Neural progenitor cell (in vitro differentiated cells): ENCODE data around the gene HAAO. TPM values are rescaled to one million over a fixed set of nuclear protein-coding genes. Genes with fewer than 3 reads are reported as not detected.
A peak's percentile ranks its signal among the peaks of the same experiment; 100 is the strongest.

ENCODE experiments used
- DNase-seq: peaks from one replicate; pipeline ENCODE4 v3.0.0-alpha.2; 2016; ENCODE audit warnings: low spot score
- H2AFZ ChIP-seq: fragments of 200-600 bp; sonication (generic); replicated peaks from 2 replicates; pipeline ENCODE4 v1.6.1; 2016; ENCODE audit warnings: antibody characterized with exemption
- H3F3A ChIP-seq: fragments of 200-600 bp; sonication (generic); 2 replicates; pipeline ENCODE4 v1.6.1; 2016; ENCODE audit warnings: antibody characterized with exemption, low read depth
- H3K27ac ChIP-seq: fragments of 200-600 bp; sonication (generic); 2 replicates; pipeline ENCODE4 v1.5.1; 2016; ENCODE audit warnings: mild to moderate bottlenecking
- H3K27me3 ChIP-seq: fragments of 200-600 bp; sonication (generic); 2 replicates; pipeline ENCODE4 v1.6.1; 2016; ENCODE audit warnings: mild to moderate bottlenecking, moderate library complexity
- H3K36me3 ChIP-seq: fragments of 200-600 bp; sonication (generic); 2 replicates; pipeline ENCODE4 v1.5.1; 2016
- H3K4me1 ChIP-seq: fragments of 200-600 bp; sonication (generic); 2 replicates; pipeline ENCODE4 v1.6.1; 2016; ENCODE audit warnings: mixed run types
- H3K4me2 ChIP-seq: fragments of 200-600 bp; sonication (generic); 2 replicates; pipeline ENCODE4 v1.6.1; 2016
- H3K4me3 ChIP-seq: fragments of 200-600 bp; sonication (generic); 2 replicates; pipeline ENCODE4 v1.5.1; 2016
- H3K79me2 ChIP-seq: fragments of 200-600 bp; sonication (generic); 2 replicates; pipeline ENCODE4 v1.6.1; 2016; ENCODE audit warnings: low read depth
- H3K9ac ChIP-seq: fragments of 200-600 bp; sonication (generic); 2 replicates; pipeline ENCODE4 v1.6.1; 2016
- H3K9me3 ChIP-seq: fragments of 200-600 bp; sonication (generic); 2 replicates; pipeline ENCODE4 v1.5.1; 2016; ENCODE audit warnings: low read depth
- H4K20me1 ChIP-seq: fragments of 200-600 bp; sonication (generic); 2 replicates; pipeline ENCODE4 v1.6.1; 2016; ENCODE audit warnings: low read depth
- H3K27ac Mint-ChIP-seq: 3 replicates; pipeline ENCODE4 v1.8.0; 2021; ENCODE audit warnings: mixed read lengths
- H3K27me3 Mint-ChIP-seq: 2 replicates; pipeline ENCODE4 v1.8.0; 2022; ENCODE audit warnings: low read depth, mild to moderate bottlenecking, inconsistent platforms, moderate library complexity, mixed read lengths; ENCODE audit not compliant: insufficient read depth
- H3K36me3 Mint-ChIP-seq: 3 replicates; pipeline ENCODE4 v1.8.0; 2021; ENCODE audit warnings: mixed read lengths
- H3K4me1 Mint-ChIP-seq: 3 replicates; pipeline ENCODE4 v1.8.0; 2021; ENCODE audit warnings: mixed read lengths
- H3K4me3 Mint-ChIP-seq: 3 replicates; pipeline ENCODE4 v1.8.0; 2021; ENCODE audit warnings: mild to moderate bottlenecking, moderate library complexity, mixed read lengths
- H3K9me3 Mint-ChIP-seq: 3 replicates; pipeline ENCODE4 v1.8.0; 2020; ENCODE audit warnings: mixed read lengths
- CTCF ChIP-seq: fragments of 200-600 bp; sonication (generic); IDR thresholded peaks from 2 replicates; pipeline ENCODE4 v1.5.1; 2017; ENCODE audit warnings: antibody characterized with exemption, mild to moderate bottlenecking
- EZH2 ChIP-seq: fragments of 200-600 bp; sonication (generic); IDR thresholded peaks from 2 replicates; pipeline ENCODE4 v1.6.1; 2017; ENCODE audit warnings: antibody characterized with exemption, mild to moderate bottlenecking, moderate library complexity
- EZH2phosphoT487 ChIP-seq: fragments of 200-600 bp; sonication (generic); IDR thresholded peaks from 2 replicates; pipeline ENCODE4 v1.6.1; 2017; ENCODE audit warnings: antibody characterized with exemption
- total RNA-seq: library from RNA; depleted of rRNA; stranded (reverse); fragments of >200 nt; gene quantifications from 2 replicates; pipeline ENCODE4 v1.2.3, GENCODE V29; 2015; ENCODE audit warnings: low replicate concordance

HAAO gene
- total RNA-seq, 1 donor from 2014 or later: 0.77 TPM

DNA sequence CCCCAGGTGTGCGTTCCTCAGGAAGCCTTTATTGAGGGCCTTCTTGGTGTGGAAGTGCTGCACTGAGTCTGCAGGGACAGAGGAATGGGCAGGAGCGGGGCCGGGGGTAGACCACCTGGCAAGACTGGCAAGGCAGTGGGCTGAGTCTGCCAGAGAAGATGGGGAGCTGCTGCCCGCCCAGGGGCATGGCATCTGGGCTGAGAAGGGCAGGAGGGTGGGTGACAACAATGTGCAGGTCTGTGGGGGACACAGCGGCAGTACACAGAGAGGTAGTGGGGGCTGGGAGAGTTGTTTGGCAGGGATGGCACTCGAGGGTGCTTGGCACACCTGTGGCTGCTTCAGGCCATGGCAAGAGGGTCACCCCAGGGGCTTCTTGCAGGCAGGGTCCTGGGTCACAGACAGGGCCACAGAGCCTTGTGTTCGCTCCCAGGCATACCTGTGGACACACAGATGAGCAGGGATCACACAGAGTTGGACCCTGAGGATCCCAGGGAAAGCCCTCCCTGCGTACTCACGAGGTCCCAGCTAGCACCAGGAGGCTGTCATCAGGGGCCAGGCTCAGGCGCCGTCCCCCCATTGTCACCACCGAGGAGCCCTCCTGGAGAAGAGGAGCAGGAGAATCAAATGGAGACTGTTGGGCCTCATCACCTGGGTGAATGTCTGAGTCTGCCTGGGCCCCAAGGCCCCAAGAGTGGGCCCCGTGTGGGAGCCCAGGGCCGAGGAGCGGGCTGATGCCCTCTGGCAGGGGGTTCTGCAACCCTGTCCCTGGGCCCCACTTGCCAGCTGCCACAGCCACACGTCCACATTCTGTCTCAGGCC lies 25.1 kb downstream of the HAAO start:
- no peak overlapping the region for H3K4me2 ChIP-seq
- H3K9me3 ChIP-seq: no peaks in the 10 kb centered on the region
- no peak for TF ChIP-seq EZH2
- TF ChIP-seq EZH2phosphoT487: no peak
- no peak for TF ChIP-seq CTCF
- no peaks in the 10 kb centered on the region for H3K27me3 ChIP-seq
- H2AFZ ChIP-seq: no peak overlapping the region
- peaks cover 6% of the 10 kb centered on the region for H3K36me3 Mint-ChIP-seq
- no peak for DNase-seq
- peaks cover 4% of the 10 kb centered on the region for H3K4me1 Mint-ChIP-seq
- H3F3A ChIP-seq: no peaks in the 10 kb centered on the region
- H3K4me1 ChIP-seq: no peaks in the 10 kb centered on the region
- H4K20me1 ChIP-seq: no peaks in the 10 kb centered on the region
- no peak overlapping the region for H3K27ac ChIP-seq
- peaks cover 6% of the 10 kb centered on the region for H3K27me3 Mint-ChIP-seq
- H3K4me3 ChIP-seq: no peak overlapping the region
- no peaks in the 10 kb centered on the region for H3K79me2 ChIP-seq
- no peak overlapping the region for H3K9ac ChIP-seq
- no peak overlapping the region for H3K4me3 Mint-ChIP-seq
- peak overlapping the region; percentile 76 for H3K27ac Mint-ChIP-seq
- no peaks in the 10 kb centered on the region for H3K9me3 Mint-ChIP-seq
- H3K36me3 ChIP-seq: no peaks in the 10 kb centered on the region

- H3K27ac ChIP-seq: no peak overlapping the region
- H3K9ac ChIP-seq: no peak overlapping the region
- H3K27me3 ChIP-seq: no peaks in the 10 kb centered on the region
- H3K79me2 ChIP-seq: no peaks in the 10 kb centered on the region
- no peaks in the 10 kb centered on the region for H3K9me3 ChIP-seq
- H3F3A ChIP-seq: no peaks in the 10 kb centered on the region
- no peak overlapping the region for H2AFZ ChIP-seq
- H3K4me2 ChIP-seq: no peak overlapping the region
- peaks cover 6% of the 10 kb centered on the region for H3K27me3 Mint-ChIP-seq
- H3K4me1 ChIP-seq: no peaks in the 10 kb centered on the region
- TF ChIP-seq CTCF (no peak), EZH2phosphoT487 (no peak), EZH2 (no peak)
- peaks cover 6% of the 10 kb centered on the region for H3K36me3 Mint-ChIP-seq
- no peaks in the 10 kb centered on the region for H3K9me3 Mint-ChIP-seq
- H4K20me1 ChIP-seq: no peaks in the 10 kb centered on the region
- DNase-seq: no peak
- peaks cover 3% of the 10 kb centered on the region for H3K4me1 Mint-ChIP-seq
- no peak overlapping the region for H3K4me3 ChIP-seq
- no peak overlapping the region for H3K27ac Mint-ChIP-seq
- H3K4me3 Mint-ChIP-seq: no peak overlapping the region
- no peaks in the 10 kb centered on the region for H3K36me3 ChIP-seq
These were observed 26.7 kb downstream of the HAAO start for GRCh38 chr2:42765686-42766085.

DNA sequence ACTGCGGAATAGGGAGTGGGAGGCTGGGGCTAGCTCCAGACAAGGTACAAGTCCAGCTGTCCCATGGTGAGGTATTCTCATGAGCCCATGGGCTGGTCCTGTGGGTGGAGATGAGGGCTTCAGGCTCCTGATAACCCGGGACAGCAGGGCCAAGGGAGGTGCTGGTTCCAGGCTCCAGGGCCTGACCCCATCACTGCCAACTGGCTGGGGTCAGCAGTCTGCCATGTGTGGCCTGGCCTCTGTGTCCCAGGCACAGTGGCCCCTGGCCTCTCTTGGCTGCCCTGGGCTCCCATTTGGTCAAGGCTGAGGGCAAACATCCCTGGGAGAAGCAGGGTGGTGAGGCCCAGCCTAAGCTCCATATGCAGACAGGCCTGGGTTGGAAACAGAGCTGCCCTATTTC lies 27.5 kb downstream of the HAAO start:
- TF ChIP-seq CTCF (no peak), EZH2 (no peak), EZH2phosphoT487 (no peak)
- H4K20me1 ChIP-seq: no peaks in the 10 kb centered on the region
- no peaks in the 10 kb centered on the region for H3K36me3 ChIP-seq
- H3K27me3 Mint-ChIP-seq: peaks cover 6% of the 10 kb centered on the region
- no peak overlapping the region for H2AFZ ChIP-seq
- no peaks in the 10 kb centered on the region for H3K27me3 ChIP-seq
- H3K36me3 Mint-ChIP-seq: peaks cover 6% of the 10 kb centered on the region
- no peaks in the 10 kb centered on the region for H3K4me1 ChIP-seq
- no peaks in the 10 kb centered on the region for H3K9me3 Mint-ChIP-seq
- H3K9me3 ChIP-seq: no peaks in the 10 kb centered on the region
- no peak overlapping the region for H3K9ac ChIP-seq
- no peaks in the 10 kb centered on the region for H3F3A ChIP-seq
- H3K4me2 ChIP-seq: no peak overlapping the region
- peaks cover 2% of the 10 kb centered on the region for H3K4me1 Mint-ChIP-seq
- H3K4me3 Mint-ChIP-seq: no peak overlapping the region
- no peak overlapping the region for H3K27ac Mint-ChIP-seq
- no peaks in the 10 kb centered on the region for H3K79me2 ChIP-seq
- DNase-seq: no peak
- no peak overlapping the region for H3K4me3 ChIP-seq
- no peak overlapping the region for H3K27ac ChIP-seq
